ENCODE results near the gene AGAP1. TPM values are rescaled to one million over a fixed set of nuclear protein-coding genes. Genes with fewer than 3 reads are reported as not detected.
"Not testable (repeated sequence)": the region's sequence is repeated elsewhere in the genome, so short reads cannot be mapped to it uniquely, and the experiment has no call there.

The AGAP1 gene
- polyA plus RNA-seq, 5 donors = 14.7 to 19.2 (median 18.4) TPM

DNA sequence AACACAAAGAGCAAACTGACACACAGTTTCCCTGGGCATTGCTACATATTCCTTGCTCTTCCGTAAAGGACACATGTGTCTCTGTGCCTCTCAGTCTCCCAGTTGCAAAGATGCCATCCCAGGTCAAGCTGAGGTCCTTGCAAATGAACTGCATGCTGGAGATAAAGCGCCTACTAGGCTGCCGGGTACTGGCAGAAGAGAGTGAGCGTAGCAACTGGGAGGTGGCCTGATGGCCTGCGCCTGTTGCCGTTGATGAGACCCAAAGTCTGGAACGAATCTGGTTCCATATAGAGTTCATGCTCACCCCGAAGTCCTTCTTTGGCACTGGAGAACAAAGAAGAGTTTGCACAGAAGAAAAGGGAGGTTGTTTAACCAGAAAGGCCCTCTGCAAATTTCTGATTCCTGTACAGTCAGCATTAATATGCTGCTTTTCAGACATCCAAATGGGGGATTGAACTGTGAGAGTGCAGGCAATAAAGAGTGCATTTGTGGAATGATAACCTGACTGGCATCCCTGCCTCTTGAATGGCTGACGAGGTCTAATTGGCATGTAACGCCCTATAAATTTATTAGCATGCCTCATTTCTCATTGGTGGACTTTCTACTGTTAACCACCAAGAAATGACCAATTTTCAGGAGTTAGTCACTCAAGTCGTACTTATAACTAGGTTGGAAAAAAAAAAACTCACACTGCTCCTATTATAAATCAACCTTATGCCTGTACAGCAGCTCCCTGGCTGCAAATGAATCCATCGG is 595.6 kb downstream of the AGAP1 start:
- DNase-seq = no peak

- DNase-seq = no peak
Observed at GRCh38 chr2:236090027-236090382, 596.2 kb downstream of the AGAP1 start.

- DNase-seq = not testable (repeated sequence)
Observed at GRCh38 chr2:236090826-236091225, 597.0 kb downstream of the AGAP1 start.

DNA sequence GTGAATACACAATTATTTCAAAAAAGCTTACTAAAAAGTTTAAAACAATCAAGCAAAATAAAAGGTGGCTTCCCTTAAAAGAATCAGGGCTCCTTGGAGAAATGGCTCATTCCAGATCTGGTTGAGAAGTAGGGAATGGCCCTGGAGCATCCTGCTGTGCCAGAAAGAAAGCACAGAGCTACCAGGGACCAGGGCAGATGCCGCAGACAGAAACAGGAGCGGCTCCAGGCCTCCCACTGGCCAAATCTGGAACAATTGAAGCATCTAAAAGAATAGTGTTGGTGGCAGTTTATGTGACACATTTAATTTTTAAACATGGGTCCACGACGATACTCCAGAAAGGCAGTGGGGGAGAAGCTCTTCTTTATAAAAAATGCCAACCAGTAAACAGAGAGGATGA is 598.9 kb downstream of the AGAP1 start:
- DNase-seq = no peak

DNA sequence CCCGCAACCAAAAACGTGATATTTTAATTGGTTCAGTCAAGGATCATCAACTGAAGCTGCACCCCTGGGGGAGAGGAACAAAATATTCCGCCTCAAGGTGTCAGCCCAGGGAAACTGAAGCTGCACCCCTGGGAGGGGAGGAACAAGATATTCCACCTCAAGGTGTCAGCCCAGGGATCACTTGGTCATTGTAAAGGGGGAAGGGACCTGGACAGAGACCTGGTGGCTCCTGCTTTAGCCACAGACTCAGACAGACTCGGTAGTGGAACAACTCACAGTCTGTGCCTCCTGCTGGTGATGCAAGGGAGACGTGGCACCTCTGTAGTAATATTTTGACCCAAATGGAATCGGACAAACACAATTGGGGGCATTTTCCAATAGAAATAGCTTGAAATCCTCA is 599.3 kb downstream of the AGAP1 start:
- no peak for DNase-seq

DNA sequence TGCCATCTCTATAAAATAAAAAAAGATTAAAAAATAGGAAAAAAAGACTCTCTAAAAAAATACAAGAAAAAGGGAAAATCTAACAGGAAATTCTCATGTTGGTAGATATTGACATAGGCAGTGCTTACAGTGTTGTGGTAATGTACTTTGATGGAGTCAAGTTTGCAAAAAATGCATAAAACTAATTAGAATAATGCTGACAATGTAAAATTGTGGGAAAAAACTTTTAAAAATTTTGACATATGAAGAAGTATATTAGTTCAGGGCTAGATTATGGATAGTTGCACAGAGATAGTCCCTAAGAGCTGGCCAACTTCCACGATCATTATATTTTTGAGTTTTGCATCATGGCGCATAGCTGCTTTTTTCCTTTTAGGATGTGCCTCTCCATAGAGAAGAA is 601.7 kb downstream of the AGAP1 start:
- DNase-seq = no peak

DNA sequence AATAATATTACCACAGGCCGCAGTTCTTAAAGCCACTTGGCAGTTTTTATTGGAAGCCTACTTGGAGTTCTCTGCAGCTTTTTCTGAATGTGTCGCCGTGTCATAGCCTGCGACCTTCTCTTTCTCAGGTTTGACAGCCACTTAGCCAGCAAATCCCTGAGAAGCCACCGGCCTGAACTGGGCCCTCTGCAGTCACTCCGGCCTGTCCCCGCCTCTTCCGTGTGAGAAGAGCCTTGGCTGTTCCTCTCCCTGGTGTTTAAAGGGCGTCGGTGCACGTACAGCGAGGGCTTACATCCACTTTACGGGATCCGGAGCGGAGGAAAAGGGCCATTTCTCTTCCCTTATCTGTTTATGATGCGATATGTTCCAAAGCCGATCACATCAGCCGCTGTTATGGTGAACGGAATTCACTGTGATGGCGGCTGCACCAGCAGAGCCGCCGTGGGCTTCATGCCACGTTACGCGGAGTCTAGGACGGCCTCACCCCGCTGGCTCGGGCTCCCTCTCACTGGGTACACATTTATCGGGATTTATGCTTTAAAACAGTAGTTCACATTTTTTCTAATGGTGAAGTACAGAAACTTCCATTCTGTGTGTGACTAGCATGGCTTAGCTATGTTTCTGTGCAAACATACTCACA is 607.6 kb downstream of the AGAP1 start:
- DNase-seq = no peak

- DNase-seq = no peak
Observed at GRCh38 chr2:236102971-236103370, 609.1 kb downstream of the AGAP1 start.

GRCh38 chr2:236103981-236104380 is 610.1 kb downstream of the AGAP1 start:
- no peak for DNase-seq

DNA sequence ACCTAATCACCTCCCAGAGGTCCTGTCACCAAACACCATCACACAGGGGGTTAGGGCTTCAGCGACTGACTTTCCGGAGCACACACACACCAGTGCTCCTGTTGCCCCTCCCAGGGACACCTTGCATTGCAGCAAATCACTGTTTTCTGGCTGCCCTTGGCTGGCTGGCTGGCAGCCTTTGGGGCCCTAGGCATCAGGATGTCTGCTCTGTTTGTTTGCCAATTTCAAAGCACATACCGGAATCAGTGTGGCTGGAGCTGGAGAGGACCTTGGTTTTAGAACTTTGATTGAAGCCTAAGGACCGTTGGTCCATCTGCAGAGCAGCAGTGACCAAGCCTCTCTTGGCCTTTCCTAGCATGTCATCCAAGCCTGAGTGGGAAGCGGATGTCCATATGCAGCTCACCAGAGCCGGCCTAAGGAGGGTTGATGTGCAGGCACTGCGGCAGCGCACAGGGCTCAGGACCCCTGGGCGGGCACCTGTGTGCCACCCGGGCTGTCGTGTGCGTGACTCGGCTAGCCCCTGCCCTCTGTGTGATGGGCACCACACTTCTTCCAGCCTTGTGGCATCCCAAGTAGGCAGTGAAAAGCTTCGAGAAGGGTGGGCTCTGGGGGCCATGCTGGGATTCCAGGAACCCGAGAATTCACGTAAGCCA is 612.2 kb downstream of the AGAP1 start:
- DNase-seq = no peak

DNA sequence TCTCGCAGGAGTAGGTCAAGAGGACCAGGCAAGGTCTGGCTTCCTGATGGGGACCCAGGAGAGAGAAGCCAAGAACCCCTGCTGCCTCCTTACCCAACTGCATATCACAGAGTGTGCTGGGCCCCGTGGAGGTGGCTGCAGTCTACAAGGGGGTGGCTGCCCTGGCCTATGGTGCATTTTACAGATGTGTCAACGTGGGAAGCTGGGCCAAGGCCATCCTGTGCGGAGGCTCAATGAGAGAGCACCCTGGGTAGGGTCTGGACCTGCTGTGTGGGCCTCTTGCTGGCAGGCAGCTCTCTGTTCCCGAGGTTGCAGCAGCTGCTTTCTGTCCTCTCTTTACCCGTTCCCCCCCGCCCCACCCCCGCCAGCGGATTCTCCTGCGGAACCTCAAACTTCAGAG is 612.9 kb downstream of the AGAP1 start:
- no peak for DNase-seq

DNA sequence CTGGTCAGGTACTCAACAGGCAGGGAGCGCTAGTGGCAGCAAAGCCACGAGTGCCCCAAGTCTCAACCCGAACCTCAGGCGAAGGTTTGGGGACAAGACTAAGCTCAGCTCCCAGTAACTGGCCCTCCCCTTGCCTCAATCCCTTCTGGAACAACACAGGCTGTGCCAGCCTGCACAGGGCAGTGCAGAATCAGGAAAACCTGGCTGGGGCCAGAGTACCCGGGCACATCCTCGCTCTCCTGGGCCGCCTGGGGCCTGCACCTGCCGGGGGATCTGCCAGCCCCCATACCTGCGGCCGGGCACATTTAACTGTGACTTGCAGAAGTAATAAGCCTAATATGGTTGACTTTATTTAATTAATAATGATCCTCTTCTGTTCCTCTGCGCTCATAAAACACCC is 613.7 kb downstream of the AGAP1 start:
- no peak for DNase-seq

- DNase-seq = no peak
Observed at GRCh38 chr2:236107942-236108625, 614.2 kb downstream of the AGAP1 start.

DNA sequence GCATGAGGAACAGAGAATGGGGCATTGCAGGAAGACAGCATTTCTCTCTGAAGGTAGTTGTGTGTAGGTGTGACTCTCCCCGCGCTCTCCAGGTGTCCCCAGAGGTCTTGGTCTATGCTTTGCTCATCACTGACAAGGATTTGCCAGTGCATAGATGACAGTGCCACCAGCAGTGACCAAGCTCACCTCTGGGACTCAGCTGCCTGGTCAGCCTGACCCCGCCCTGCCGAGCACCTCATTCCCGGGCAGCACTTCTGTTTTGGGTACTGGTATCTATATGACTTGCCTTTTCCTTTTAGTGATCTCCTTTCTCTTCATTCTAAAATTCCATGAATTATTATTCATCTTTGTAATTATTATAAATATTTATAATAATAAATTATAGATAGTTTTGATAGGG is 615.2 kb downstream of the AGAP1 start:
- DNase-seq = no peak

DNA sequence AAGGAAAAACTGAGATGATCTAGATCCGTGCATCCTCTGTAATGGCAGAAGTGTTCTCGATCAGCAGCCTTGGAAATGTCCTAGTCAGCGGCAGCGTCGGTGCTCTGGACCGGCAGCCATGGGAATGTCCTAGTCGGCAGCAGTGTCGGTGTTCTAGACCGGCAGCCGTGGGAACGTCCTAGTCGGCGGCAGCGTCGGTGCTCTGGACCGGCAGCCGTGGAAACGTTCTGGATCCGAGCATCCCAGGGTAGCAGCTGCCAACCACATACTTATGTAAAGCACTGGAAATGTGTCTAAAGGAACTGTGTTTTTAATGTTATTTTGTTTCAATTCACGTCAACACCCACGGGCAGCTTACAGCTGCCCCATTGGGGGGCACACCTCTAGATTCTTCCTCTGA is 615.6 kb downstream of the AGAP1 start:
- no peak for DNase-seq

- DNase-seq = no peak
Observed at GRCh38 chr2:236112466-236112865, 618.6 kb downstream of the AGAP1 start.

- no peak for DNase-seq
Observed at GRCh38 chr2:236113425-236113824, 619.6 kb downstream of the AGAP1 start.

- DNase-seq = no peak
Observed at GRCh38 chr2:236113948-236114347, 620.1 kb downstream of the AGAP1 start.

GRCh38 chr2:236114959-236115358 is 621.1 kb downstream of the AGAP1 start:
- no peak for DNase-seq

DNA sequence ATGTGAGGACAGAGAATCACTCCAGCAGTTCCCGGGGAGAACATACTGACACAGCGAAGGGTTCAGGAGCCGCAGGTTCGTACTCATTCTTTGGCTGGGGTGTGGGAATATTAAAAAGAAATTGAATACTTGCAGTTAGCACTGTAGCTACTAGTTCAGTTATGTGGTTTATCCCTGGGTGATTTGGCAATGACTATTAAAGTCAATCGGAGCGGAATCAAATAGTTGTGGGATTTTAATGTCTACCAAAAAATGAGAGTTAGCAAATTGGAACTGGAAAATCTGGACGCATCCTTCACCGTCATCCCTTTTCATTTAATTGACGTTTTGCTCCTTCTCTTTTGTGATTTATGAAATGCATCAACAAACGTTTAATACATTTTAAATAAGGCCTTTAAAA is 623.6 kb downstream of the AGAP1 start:
- no peak for DNase-seq

GRCh38 chr2:236117861-236118269 is 624.0 kb downstream of the AGAP1 start:
- no peak for DNase-seq

GRCh38 chr2:236119003-236119402 is 625.2 kb downstream of the AGAP1 start:
- DNase-seq = no peak

DNA sequence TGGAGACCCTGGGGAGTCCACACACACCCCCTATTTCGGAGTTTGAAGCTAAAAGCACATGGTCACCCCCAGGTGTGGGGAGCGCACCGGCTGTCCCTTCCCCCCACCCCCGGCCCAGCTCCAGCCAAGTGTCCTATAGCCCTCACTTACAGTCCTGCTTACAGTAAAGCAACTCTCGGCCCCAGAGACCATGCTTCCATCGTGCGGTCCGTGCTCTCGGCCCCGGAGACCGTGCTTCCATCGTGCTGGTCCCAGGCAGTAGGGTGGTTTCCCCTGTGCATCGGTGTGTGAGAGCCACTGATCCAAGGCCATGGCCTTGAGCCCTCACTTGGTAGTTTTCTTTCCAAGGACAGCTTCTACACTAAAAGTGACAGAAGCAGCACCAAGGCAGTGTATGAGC is 625.6 kb downstream of the AGAP1 start:
- DNase-seq = no peak
